H9 (cell line): ENCODE results near the gene CYP2W1. TPM values are rescaled to one million over a fixed set of nuclear protein-coding genes. Genes with fewer than 3 reads are reported as not detected.

Experiments
- DNase-seq: peaks from one replicate; pipeline ENCODE4 v3.0.0-alpha.2; 2017
- H2AFZ ChIP-seq: one replicate; pipeline ENCODE4 v1.6.1; 2013; ENCODE audit warnings: mild to moderate bottlenecking, low read length, control low read depth, moderate library complexity
- H2AK5ac ChIP-seq: 2 replicates; pipeline ENCODE4 v1.6.1; 2013; ENCODE audit warnings: low read length, control low read depth, mixed read lengths; ENCODE audit not compliant: insufficient read length
- H2BK120ac ChIP-seq: one replicate; pipeline ENCODE4 v1.6.1; 2013; ENCODE audit warnings: low read depth, mild to moderate bottlenecking, low read length, control low read depth, inconsistent platforms; ENCODE audit not compliant: poor library complexity, severe bottlenecking
- H2BK12ac ChIP-seq: 2 replicates; pipeline ENCODE4 v1.6.1; 2013; ENCODE audit warnings: low read length, control low read depth, mixed read lengths, low read depth; ENCODE audit not compliant: insufficient read length
- H2BK15ac ChIP-seq: 2 replicates; pipeline ENCODE4 v1.6.1; 2013; ENCODE audit warnings: low read depth, low read length, control low read depth
- H2BK20ac ChIP-seq: one replicate; pipeline ENCODE4 v1.6.1; 2013; ENCODE audit warnings: low read depth, mild to moderate bottlenecking, low read length, control low read depth, inconsistent platforms; ENCODE audit not compliant: poor library complexity, severe bottlenecking
- H2BK5ac ChIP-seq: 2 replicates; pipeline ENCODE4 v1.6.1; 2013; ENCODE audit warnings: low read length, control low read depth, mixed read lengths; ENCODE audit not compliant: insufficient read length
- H3K14ac ChIP-seq: 2 replicates; pipeline ENCODE4 v1.6.1; 2013; ENCODE audit warnings: low read length, control low read depth; ENCODE audit not compliant: insufficient read depth
- H3K18ac ChIP-seq: 2 replicates; pipeline ENCODE4 v1.6.1; 2013; ENCODE audit warnings: low read depth, mild to moderate bottlenecking, mixed read lengths, low read length, control low read depth; ENCODE audit not compliant: insufficient read length
- H3K23ac ChIP-seq: 2 replicates; pipeline ENCODE4 v1.6.1; 2013; ENCODE audit warnings: low read length, control low read depth, mixed read lengths, low read depth; ENCODE audit not compliant: insufficient read length
- H3K23me2 ChIP-seq: 2 replicates; pipeline ENCODE4 v1.6.1; 2013; ENCODE audit warnings: low read depth, mild to moderate bottlenecking, mixed read lengths, low read length, control low read depth; ENCODE audit not compliant: insufficient read length, poor library complexity, severe bottlenecking
- H3K27ac ChIP-seq: 2 replicates; pipeline ENCODE4 v1.5.1; 2013; ENCODE audit warnings: low read length, control low read depth, mixed read lengths, low read depth; ENCODE audit not compliant: insufficient read length
- H3K27me3 ChIP-seq: 2 replicates; pipeline ENCODE4 v1.6.1; 2013; ENCODE audit warnings: low read length, control low read depth, inconsistent platforms; ENCODE audit not compliant: insufficient read depth
- H3K4ac ChIP-seq: 2 replicates; pipeline ENCODE4 v1.6.1; 2013; ENCODE audit warnings: low read depth, mild to moderate bottlenecking, control low read depth, inconsistent platforms, low read length, moderate library complexity
- H3K4me1 ChIP-seq: 2 replicates; pipeline ENCODE4 v1.6.1; 2013; ENCODE audit warnings: low read length, control low read depth, inconsistent platforms; ENCODE audit not compliant: insufficient read depth
- H3K4me2 ChIP-seq: 2 replicates; pipeline ENCODE4 v1.6.1; 2013; ENCODE audit warnings: low read length, control low read depth, mixed read lengths; ENCODE audit not compliant: insufficient read length, insufficient read depth
- H3K56ac ChIP-seq: 2 replicates; pipeline ENCODE4 v1.6.1; 2013; ENCODE audit warnings: low read depth, mild to moderate bottlenecking, mixed read lengths, low read length, control low read depth; ENCODE audit not compliant: insufficient read length
- H3K79me1 ChIP-seq: 2 replicates; pipeline ENCODE4 v1.6.1; 2013; ENCODE audit warnings: low read depth, mild to moderate bottlenecking, moderate library complexity, low read length, control low read depth, inconsistent platforms; ENCODE audit not compliant: insufficient read depth, poor library complexity, severe bottlenecking
- H3K79me2 ChIP-seq: 2 replicates; pipeline ENCODE4 v1.6.1; 2013; ENCODE audit warnings: low read length, control low read depth, inconsistent platforms; ENCODE audit not compliant: insufficient read depth
- H3K9ac ChIP-seq: 2 replicates; pipeline ENCODE4 v1.6.1; 2013; ENCODE audit warnings: low read length, control low read depth, mixed read lengths; ENCODE audit not compliant: insufficient read length; ENCODE audit errors: extremely low read depth
- H3K9me3 ChIP-seq: one replicate; pipeline ENCODE4 v1.6.1; 2013; ENCODE audit warnings: low read depth, low read length, inconsistent platforms; ENCODE audit not compliant: control insufficient read depth
- H3T11ph ChIP-seq: one replicate; pipeline ENCODE4 v1.6.1; 2013; ENCODE audit warnings: mild to moderate bottlenecking, low read length, control low read depth, inconsistent platforms
- H4K20me1 ChIP-seq: one replicate; pipeline ENCODE4 v1.6.1; 2013; ENCODE audit not compliant: control insufficient read depth, insufficient read length, insufficient read depth
- H4K5ac ChIP-seq: 2 replicates; pipeline ENCODE4 v1.6.1; 2013; ENCODE audit warnings: low read depth, mild to moderate bottlenecking, mixed read lengths, low read length, control low read depth; ENCODE audit not compliant: insufficient read length
- H4K8ac ChIP-seq: replicated peaks from 2 replicates; pipeline ENCODE4 v1.6.1; 2013; ENCODE audit warnings: low read length, control low read depth, mixed read lengths, low read depth; ENCODE audit not compliant: insufficient read length
- H4K91ac ChIP-seq: 2 replicates; pipeline ENCODE4 v1.6.1; 2013; ENCODE audit warnings: low read depth, mild to moderate bottlenecking, moderate library complexity, mixed read lengths, low read length, control low read depth; ENCODE audit not compliant: insufficient read length
- H3K27ac Mint-ChIP-seq, 3 experiments: 2 replicates in 2 of 3; 3 replicates in 1 of 3; pipeline ENCODE4 v1.8.0; 2020 to 2021; ENCODE audit warnings: mixed read lengths in 3 of 3, mild to moderate bottlenecking in 1 of 3, moderate library complexity in 1 of 3
- H3K27me3 Mint-ChIP-seq: 2 replicates; pipeline ENCODE4 v1.8.0; 2021; ENCODE audit warnings: low read depth, mild to moderate bottlenecking, moderate library complexity, mixed read lengths
- H3K36me3 Mint-ChIP-seq, 3 experiments: 2 replicates in 2 of 3; 3 replicates in 1 of 3; pipeline ENCODE4 v1.8.0; 2020 to 2021; ENCODE audit warnings: low read depth in 3 of 3, mixed read lengths in 3 of 3; ENCODE audit not compliant: insufficient read depth in 1 of 3
- H3K4me1 Mint-ChIP-seq, 2 experiments: 2 replicates each; pipeline ENCODE4 v1.8.0; 2020; ENCODE audit warnings: mixed read lengths in 2 of 2
- H3K4me3 Mint-ChIP-seq, 2 experiments: 2 replicates in 1 of 2; 3 replicates in 1 of 2; pipeline ENCODE4 v1.8.0; 2020 to 2021; ENCODE audit warnings: mild to moderate bottlenecking in 2 of 2, mixed read lengths in 2 of 2, moderate library complexity in 1 of 2
- H3K9me3 Mint-ChIP-seq, 2 experiments: 2 replicates in 1 of 2; 3 replicates in 1 of 2; pipeline ENCODE4 v1.8.0; 2020; ENCODE audit warnings: mild to moderate bottlenecking in 2 of 2, mixed read lengths in 2 of 2, moderate library complexity in 1 of 2
- WGBS: extraction: QIAGEN DNeasy Blood & Tissue Kit; methylation state at CpG from one replicate; pipeline ENCODE4 v1.1.7; 2013; ENCODE audit warnings: missing lambda C conversion rate, low lambda C conversion rate, mixed read lengths; ENCODE audit not compliant: insufficient read length; ENCODE audit errors: extremely low coverage; 5-methylcytosine and 5-hydroxymethylcytosine counted together
- total RNA-seq: library from RNA; stranded (reverse); gene quantifications from 2 replicates; pipeline ENCODE4 v1.2.1, GENCODE V29; 2021
- TF ChIP-seq, protein P1 (sequence below): fragments of 200-600 bp; sonication (generic); conservative IDR thresholded peaks from 3 replicates; pipeline ENCODE4 v1.8.0; 2021; ENCODE audit warnings: antibody characterized with exemption, mild to moderate bottlenecking

CYP2W1 gene
- total RNA-seq, 1 experiment from 2014 or later: not detected

DNA sequence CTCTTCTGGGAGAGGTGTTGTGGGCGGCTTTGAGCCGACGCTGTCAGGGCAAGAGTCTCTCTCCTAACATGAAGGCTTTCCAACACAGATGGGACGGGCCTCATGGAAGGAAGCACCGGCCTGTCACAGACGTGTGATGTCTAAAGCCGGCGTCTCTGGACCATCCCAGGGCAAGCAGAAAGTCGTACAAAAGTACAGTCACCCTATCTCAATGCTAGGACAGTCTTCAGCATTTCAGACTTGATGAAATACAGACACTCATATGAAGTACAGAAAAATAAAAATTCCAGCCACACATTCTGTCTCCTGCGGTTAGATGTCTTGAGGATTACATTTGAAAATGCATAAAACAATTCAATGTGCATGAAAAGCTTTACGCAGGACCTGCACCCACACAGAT lies 30.6 kb downstream of the CYP2W1 start:
- no CpG with 5 or more reads among the region's 11 CpGs for WGBS

More for the DNA sequence above, 30.6 kb downstream of the CYP2W1 start:
- H3K79me2 ChIP-seq: no peaks in the 10 kb centered on the region
- no peaks in the 10 kb centered on the region for H3K27me3 ChIP-seq
- no peak overlapping the region for H3T11ph ChIP-seq
- no peak for DNase-seq
- no peak overlapping the region for H4K91ac ChIP-seq
- no peaks in the 10 kb centered on the region for H3K79me1 ChIP-seq
- H3K9me3 Mint-ChIP-seq: no peaks in the 10 kb centered on the region; a peak in 1 of 5 replicates
- no peak overlapping the region for H3K14ac ChIP-seq
- H3K27me3 Mint-ChIP-seq: no peaks in the 10 kb centered on the region
- H3K56ac ChIP-seq: no peak overlapping the region
- H2AK5ac ChIP-seq: no peak overlapping the region
- H3K36me3 Mint-ChIP-seq: peaks cover 3 to 22% (median 4%) of the 10 kb centered on the region in 3 experiments
- H4K5ac ChIP-seq: no peak overlapping the region
- no peak overlapping the region for H3K4ac ChIP-seq
- no peak overlapping the region for H2BK120ac ChIP-seq
- no peaks in the 10 kb centered on the region for H3K4me1 ChIP-seq
- no peak overlapping the region for H3K27ac ChIP-seq
- TF ChIP-seq, protein P1, sequence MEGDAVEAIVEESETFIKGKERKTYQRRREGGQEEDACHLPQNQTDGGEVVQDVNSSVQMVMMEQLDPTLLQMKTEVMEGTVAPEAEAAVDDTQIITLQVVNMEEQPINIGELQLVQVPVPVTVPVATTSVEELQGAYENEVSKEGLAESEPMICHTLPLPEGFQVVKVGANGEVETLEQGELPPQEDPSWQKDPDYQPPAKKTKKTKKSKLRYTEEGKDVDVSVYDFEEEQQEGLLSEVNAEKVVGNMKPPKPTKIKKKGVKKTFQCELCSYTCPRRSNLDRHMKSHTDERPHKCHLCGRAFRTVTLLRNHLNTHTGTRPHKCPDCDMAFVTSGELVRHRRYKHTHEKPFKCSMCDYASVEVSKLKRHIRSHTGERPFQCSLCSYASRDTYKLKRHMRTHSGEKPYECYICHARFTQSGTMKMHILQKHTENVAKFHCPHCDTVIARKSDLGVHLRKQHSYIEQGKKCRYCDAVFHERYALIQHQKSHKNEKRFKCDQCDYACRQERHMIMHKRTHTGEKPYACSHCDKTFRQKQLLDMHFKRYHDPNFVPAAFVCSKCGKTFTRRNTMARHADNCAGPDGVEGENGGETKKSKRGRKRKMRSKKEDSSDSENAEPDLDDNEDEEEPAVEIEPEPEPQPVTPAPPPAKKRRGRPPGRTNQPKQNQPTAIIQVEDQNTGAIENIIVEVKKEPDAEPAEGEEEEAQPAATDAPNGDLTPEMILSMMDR: no peak
- H3K27ac Mint-ChIP-seq: peak overlapping the region in 2 of 3 experiments; percentile 54 to 85; a peak in 4 of 7 replicates
- H3K23me2 ChIP-seq: no peaks in the 10 kb centered on the region
- no peak overlapping the region for H2BK5ac ChIP-seq
- H4K8ac ChIP-seq: no peak overlapping the region
- no peak overlapping the region for H3K23ac ChIP-seq
- no peak overlapping the region for H3K9ac ChIP-seq
- no peak overlapping the region for H2BK15ac ChIP-seq
- H3K4me1 Mint-ChIP-seq: no peaks in the 10 kb centered on the region
- H3K4me3 Mint-ChIP-seq: no peak overlapping the region
- H3K9me3 ChIP-seq: no peaks in the 10 kb centered on the region
- no peaks in the 10 kb centered on the region for H4K20me1 ChIP-seq
- no peak overlapping the region for H2AFZ ChIP-seq
- no peak overlapping the region for H2BK20ac ChIP-seq
- H3K4me2 ChIP-seq: no peak overlapping the region
- no peak overlapping the region for H3K18ac ChIP-seq
- H2BK12ac ChIP-seq: no peak overlapping the region
